B cell (primary cell): Measurements from ENCODE around the gene GPR119.

Experiments
- CTCF ChIP-seq: fragments of 200-600 bp; IDR thresholded peaks from one replicate; pipeline ENCODE4 v1.8.0; 2022; ENCODE audit warnings: antibody characterized with exemption, mild to moderate bottlenecking
- EZH2 ChIP-seq: IDR thresholded peaks from 2 replicates; pipeline ENCODE4 v1.6.1; 2012; ENCODE audit warnings: borderline replicate concordance, low read depth, mild to moderate bottlenecking, moderate library complexity, low read length; ENCODE audit not compliant: insufficient read depth, poor library complexity, severe bottlenecking

GRCh38 chrX:130378024-130378669 lies 7.3 kb downstream of the GPR119 start:
- TF ChIP-seq CTCF (no peak), EZH2 (no peak)
